ENCODE results near the gene TBX22.
"Not testable (repeated sequence)": the region's sequence is repeated elsewhere in the genome, so short reads cannot be mapped to it uniquely, and the experiment has no call there.

The TBX22 gene

GRCh38 chrX:80022363-80023031 lies 7.9 kb downstream of the TBX22 start:
- Histone ChIP-seq H2AFZ (ENCODE audit: low read length) (no peak overlapping the region), H3K4me3 (ENCODE audit: low read length, poor library complexity, severe bottlenecking) (no peak overlapping the region), H3K36me3 (ENCODE audit: insufficient read depth, low read length) (no peaks in the 10 kb centered on the region), H4K20me1 (ENCODE audit: insufficient read depth, low read length, poor library complexity, severe bottlenecking) (no peaks in the 10 kb centered on the region), H3K9me3 (ENCODE audit: insufficient read depth, low read depth, low read length) (no peaks in the 10 kb centered on the region), H3K79me2 (ENCODE audit: insufficient read depth, low read length) (no peaks in the 10 kb centered on the region), H3K9ac (ENCODE audit: low read depth, low read length, poor library complexity, severe bottlenecking) (no peak overlapping the region), H3F3A (ENCODE audit: low read depth) (no peaks in the 10 kb centered on the region), H3K4me1 (ENCODE audit: insufficient read depth, low read length, poor library complexity, severe bottlenecking) (no peaks in the 10 kb centered on the region), H3K4me2 (ENCODE audit: low read depth, low read length, poor library complexity, severe bottlenecking) (no peak overlapping the region), H3K9me2 (replicated peaks; ENCODE audit: low read depth, low read length) (no peaks in the 10 kb centered on the region), H3K27me3 (ENCODE audit: insufficient read depth, low read length, poor library complexity, severe bottlenecking) (no peaks in the 10 kb centered on the region)
- no peak for TF ChIP-seq CTCF (conservative IDR thresholded peaks at IDR 0.05; ENCODE audit: low read length)
- TF ChIP-seq EZH2phosphoT487 (IDR thresholded peaks at IDR 0.05; ENCODE audit: borderline replicate concordance) = no peak

- H4K20me1 ChIP-seq (ENCODE audit: insufficient read depth, low read length, poor library complexity, severe bottlenecking) = no peaks in the 10 kb centered on the region
Measured at GRCh38 chrX:80026116-80026515, 11.6 kb downstream of the TBX22 start.

GRCh38 chrX:80066156-80066555 lies 51.6 kb downstream of the TBX22 start:
- H3K79me2 ChIP-seq (ENCODE audit: insufficient read depth, low read length); H3K9ac ChIP-seq (ENCODE audit: low read depth, low read length, poor library complexity, severe bottlenecking); H3K36me3 ChIP-seq (ENCODE audit: insufficient read depth, low read length); H3K4me3 ChIP-seq (ENCODE audit: low read length, poor library complexity, severe bottlenecking); H3F3A ChIP-seq (ENCODE audit: low read depth); H4K20me1 ChIP-seq (ENCODE audit: insufficient read depth, low read length, poor library complexity, severe bottlenecking); H3K9me3 ChIP-seq (ENCODE audit: insufficient read depth, low read depth, low read length); H3K4me1 ChIP-seq (ENCODE audit: insufficient read depth, low read length, poor library complexity, severe bottlenecking); H3K4me2 ChIP-seq (ENCODE audit: low read depth, low read length, poor library complexity, severe bottlenecking); H2AFZ ChIP-seq (ENCODE audit: low read length); H3K27me3 ChIP-seq (ENCODE audit: insufficient read depth, low read length, poor library complexity, severe bottlenecking); H3K9me2 ChIP-seq (replicated peaks; ENCODE audit: low read depth, low read length): not testable (repeated sequence)

More at GRCh38 chrX:80026116-80026515, 11.6 kb downstream of the TBX22 start:
- Histone ChIP-seq H3K4me1 (ENCODE audit: insufficient read depth, low read length, poor library complexity, severe bottlenecking) (no peaks in the 10 kb centered on the region), H3K9ac (ENCODE audit: low read depth, low read length, poor library complexity, severe bottlenecking) (no peak overlapping the region), H3K9me2 (replicated peaks; ENCODE audit: low read depth, low read length) (no peaks in the 10 kb centered on the region), H3K4me2 (ENCODE audit: low read depth, low read length, poor library complexity, severe bottlenecking) (no peak overlapping the region), H3K4me3 (ENCODE audit: low read length, poor library complexity, severe bottlenecking) (no peak overlapping the region), H3K79me2 (ENCODE audit: insufficient read depth, low read length) (no peaks in the 10 kb centered on the region), H3K36me3 (ENCODE audit: insufficient read depth, low read length) (no peaks in the 10 kb centered on the region), H3F3A (ENCODE audit: low read depth) (no peaks in the 10 kb centered on the region), H3K9me3 (ENCODE audit: insufficient read depth, low read depth, low read length) (no peaks in the 10 kb centered on the region), H3K27me3 (ENCODE audit: insufficient read depth, low read length, poor library complexity, severe bottlenecking) (no peaks in the 10 kb centered on the region), H2AFZ (ENCODE audit: low read length) (no peak overlapping the region)
- TF ChIP-seq CTCF (conservative IDR thresholded peaks at IDR 0.05; ENCODE audit: low read length) (no peak), EZH2phosphoT487 (IDR thresholded peaks at IDR 0.05; ENCODE audit: borderline replicate concordance) (no peak)

GRCh38 chrX:80075625-80076024 lies 61.1 kb downstream of the TBX22 start:
- not testable (repeated sequence) for H3F3A ChIP-seq (ENCODE audit: low read depth); H3K27me3 ChIP-seq (ENCODE audit: insufficient read depth, low read length, poor library complexity, severe bottlenecking); H3K9me3 ChIP-seq (ENCODE audit: insufficient read depth, low read depth, low read length)

More at GRCh38 chrX:80075625-80076024, 61.1 kb downstream of the TBX22 start:
- H3K4me2 ChIP-seq (ENCODE audit: low read depth, low read length, poor library complexity, severe bottlenecking); H3K4me1 ChIP-seq (ENCODE audit: insufficient read depth, low read length, poor library complexity, severe bottlenecking); H2AFZ ChIP-seq (ENCODE audit: low read length); H3K79me2 ChIP-seq (ENCODE audit: insufficient read depth, low read length); H4K20me1 ChIP-seq (ENCODE audit: insufficient read depth, low read length, poor library complexity, severe bottlenecking); H3K9me2 ChIP-seq (replicated peaks; ENCODE audit: low read depth, low read length); H3K4me3 ChIP-seq (ENCODE audit: low read length, poor library complexity, severe bottlenecking); H3K36me3 ChIP-seq (ENCODE audit: insufficient read depth, low read length); H3K9ac ChIP-seq (ENCODE audit: low read depth, low read length, poor library complexity, severe bottlenecking): not testable (repeated sequence)
